ENCODE data around the gene FXYD2. TPM values are rescaled to one million over a fixed set of nuclear protein-coding genes. Genes with fewer than 3 reads are reported as not detected.

Gene FXYD2
- total RNA-seq, 2 donors from 2014 or later, result 0.98 to 1.5 TPM

Other genes starting within 250 kb of the FXYD2 start
- 1 to 10 TPM; 1.2 to 4.3 TPM for gene DSCAML1, start 27.5 kb downstream of the FXYD2 start, total RNA-seq
- gene FXYD6, start 51.9 kb upstream of the FXYD2 start, total RNA-seq, result 10 to 100 TPM in 1 of 2 donors, 1 to 10 TPM in 1; 6.4 to 29.8 TPM
- 1 to 10 TPM; 1.5 to 1.6 TPM for gene TMPRSS13, start 104.7 kb upstream of the FXYD2 start, total RNA-seq
- 1 to 10 TPM; 4.4 to 9.8 TPM for gene IL10RA, start 161.7 kb upstream of the FXYD2 start, total RNA-seq

Measured in colonic mucosa (tissue), 2 donors.